ENCODE data around the gene PTCH1. TPM values are rescaled to one million over a fixed set of nuclear protein-coding genes. Genes with fewer than 3 reads are reported as not detected.

Gene PTCH1
- total RNA-seq, 1 donor from 2014 or later = 3.9 TPM

DNA sequence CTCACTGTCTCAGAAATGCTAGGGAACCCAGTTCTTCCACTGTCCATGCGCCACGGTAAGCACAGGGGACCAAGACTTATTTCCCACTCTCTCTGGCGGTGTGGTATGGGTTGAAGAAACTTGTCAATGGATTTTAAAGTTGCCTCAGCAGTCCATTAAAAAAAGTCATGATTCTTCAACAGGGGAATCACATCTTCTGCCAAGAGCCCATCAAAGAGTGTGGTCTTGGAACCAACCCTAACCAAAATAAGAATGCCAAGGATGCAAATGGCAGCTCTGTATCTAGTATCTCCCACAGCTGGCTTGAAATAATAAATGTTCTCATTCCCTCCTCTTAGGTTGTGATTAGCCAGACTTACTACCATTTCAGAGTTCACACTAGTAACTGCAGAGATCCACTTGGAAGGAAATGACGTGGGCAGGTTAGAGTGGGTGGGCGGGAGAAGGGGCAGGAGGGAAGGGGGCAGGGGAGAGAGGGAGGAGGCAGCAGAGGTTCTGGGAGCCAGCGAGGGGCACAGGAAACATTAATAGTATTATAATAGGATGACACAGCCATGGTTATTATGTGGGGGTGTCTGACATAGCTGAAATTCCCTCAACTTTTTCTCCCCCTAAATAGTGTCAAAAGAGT is 17.6 kb downstream of the PTCH1 start:
- DNase-seq (ENCODE audit: low read depth) = peak; percentile 16

DNA sequence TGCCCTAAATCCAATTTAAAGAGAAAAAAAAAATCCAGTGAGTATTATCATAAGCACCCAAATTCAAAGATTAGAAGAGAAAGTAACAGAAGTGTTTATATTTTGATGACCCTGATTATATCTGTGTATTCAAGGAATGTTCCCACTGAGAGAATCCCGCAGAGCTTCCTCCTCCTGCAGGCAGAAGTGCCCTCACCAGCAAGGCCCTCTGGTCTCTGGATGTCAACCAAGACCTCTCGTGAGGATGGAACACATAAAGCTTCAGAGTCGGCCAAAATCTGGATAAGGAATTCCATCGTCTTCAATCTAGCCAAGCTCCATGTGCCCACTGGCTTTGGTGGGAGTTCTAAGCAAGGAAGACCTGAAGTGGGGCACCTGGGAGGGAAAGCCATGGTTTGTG is 18.1 kb downstream of the PTCH1 start:
- DNase-seq (ENCODE audit: low read depth) = no peak

DNA sequence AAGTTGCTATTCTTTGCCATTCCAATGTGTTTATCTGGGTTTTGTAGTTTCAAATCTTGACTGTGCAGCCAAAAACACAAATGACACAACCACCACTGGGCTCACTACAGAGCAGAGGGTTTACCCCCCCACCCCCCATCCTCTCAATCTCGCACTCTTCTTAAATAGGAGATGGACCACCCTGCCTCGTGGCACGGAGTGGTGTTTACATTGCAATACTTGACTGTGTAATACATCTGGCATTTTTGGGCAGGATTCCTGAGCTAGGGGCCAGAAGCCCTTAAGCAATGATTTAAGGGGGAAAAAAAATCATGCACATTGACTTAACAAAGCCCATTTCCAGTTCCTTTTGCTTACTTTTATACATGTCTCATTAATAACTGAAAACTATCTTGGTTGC is 19.0 kb downstream of the PTCH1 start:
- no peak for DNase-seq (ENCODE audit: low read depth)

DNA sequence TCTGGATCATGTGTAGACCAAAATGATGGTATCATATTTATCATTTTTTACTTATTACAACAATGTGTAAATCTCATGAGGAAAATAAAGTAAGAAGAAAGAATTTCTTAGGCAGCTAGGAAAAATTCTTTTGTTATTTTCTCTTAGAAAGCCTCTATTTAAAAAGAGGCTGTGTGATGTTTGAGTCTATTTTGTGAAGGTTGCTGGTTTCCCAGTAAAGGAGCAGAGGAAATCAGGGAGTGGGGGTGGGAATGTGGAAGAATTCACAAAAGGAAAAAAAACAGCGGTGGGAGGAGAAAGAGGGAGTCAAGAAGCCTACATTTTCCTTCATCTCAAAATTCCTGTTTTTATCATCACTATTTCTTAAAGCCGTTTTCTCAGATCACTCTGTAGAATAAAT is 20.1 kb downstream of the PTCH1 start:
- DNase-seq (ENCODE audit: low read depth) = no peak

DNA sequence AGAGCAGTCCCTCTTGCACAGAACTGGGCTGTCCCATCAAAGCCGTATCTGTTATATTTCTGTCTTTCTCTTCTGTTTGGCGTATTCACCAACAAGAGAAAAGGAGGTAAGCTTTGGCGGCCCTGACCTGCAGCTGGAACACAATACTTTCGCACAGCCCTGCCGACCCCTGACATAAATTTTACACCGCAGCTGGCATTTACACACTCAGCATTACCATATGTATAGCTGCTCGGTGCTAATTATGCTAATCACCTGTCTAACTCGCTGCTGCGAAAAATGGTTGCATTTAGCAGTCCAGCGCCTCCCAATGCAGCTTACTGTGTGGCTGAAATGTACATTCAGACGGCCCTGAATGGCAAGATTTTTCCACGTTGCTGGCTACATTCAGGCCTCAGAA is 20.8 kb downstream of the PTCH1 start:
- DNase-seq (ENCODE audit: low read depth) = no peak

DNA sequence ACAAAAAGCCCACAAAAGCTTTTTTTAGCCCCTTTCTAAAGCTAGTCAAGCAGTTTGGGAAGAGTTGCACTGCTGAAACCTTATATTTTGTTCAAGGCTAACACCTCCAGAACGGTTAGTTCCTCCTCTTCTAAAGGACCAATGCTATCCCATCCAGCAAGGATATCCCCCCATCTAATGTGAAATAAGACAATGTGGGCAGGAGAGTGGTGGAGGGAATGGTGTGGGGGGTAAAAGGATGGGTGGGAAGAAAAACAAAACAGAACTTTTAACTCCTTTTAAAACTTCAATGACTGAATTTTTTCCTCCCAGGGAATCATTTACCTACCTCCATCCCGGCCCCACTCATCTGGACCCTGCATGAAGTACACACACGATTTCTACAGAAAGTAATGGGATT is 21.2 kb downstream of the PTCH1 start:
- DNase-seq (ENCODE audit: low read depth) = no peak

DNA sequence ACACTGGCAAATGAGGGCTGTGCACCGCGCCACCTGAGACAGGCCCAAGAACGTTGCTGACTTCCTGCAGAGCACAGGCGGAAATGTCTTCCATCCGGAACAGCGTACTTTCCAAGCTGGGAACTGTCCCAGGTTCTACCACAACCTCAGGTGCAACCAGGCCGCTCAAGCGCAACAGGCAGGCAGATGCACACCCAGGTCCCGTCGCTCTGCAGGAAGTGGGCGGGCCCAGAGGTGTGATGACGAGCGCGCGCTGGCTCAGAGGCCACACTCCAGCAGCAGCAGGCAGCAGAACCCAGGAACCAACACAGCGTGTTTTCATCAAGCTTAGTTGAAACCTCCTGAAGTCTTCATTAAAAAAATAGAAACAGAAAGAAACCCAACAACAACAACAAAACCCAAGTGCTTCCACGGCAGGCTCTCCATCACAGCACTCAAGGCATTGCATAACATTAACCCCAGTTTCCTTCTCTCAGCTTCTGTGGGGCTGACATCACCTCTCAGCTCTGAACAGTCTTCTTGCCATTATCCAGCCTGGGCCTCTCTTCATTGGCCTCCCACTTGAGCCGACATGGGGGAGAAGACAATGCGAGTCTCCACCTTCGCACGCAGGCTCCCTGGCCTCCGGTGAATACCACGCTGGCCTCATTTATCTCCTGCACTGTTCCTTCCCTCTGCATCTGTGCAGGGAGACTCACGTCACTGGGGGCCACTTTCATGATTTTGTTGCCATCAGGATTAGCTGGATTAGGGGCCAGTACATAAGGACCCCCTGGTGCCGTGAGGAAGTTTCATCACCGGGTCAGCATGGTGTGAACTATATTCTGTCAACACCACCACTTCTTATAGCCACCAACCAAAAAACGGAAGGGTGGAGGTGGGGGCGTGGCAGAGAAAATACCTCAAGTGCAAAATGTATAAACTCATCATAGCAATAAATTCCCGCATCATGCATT is 22.1 kb downstream of the PTCH1 start:
- DNase-seq (ENCODE audit: low read depth) = no peak

DNA sequence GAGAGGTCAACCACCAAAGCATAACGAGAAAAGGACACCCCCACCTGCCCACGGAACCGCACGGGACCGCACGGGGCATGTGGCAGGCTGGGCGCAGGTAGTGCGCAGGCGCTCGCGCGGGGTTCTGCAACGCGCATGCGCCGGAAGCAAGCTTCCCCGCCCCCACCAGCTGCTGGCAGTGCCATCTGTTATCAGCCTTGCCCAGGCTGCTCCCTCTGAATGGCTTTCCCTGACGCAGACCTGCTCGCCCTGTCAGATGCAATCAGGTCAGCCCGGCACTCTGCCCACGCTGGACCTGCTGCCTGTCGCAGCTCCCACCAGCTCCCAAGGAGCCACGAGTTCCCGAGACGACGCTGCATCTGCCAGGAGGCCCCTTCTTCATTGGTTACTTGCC is 22.8 kb downstream of the PTCH1 start:
- DNase-seq (ENCODE audit: low read depth) = no peak

DNA sequence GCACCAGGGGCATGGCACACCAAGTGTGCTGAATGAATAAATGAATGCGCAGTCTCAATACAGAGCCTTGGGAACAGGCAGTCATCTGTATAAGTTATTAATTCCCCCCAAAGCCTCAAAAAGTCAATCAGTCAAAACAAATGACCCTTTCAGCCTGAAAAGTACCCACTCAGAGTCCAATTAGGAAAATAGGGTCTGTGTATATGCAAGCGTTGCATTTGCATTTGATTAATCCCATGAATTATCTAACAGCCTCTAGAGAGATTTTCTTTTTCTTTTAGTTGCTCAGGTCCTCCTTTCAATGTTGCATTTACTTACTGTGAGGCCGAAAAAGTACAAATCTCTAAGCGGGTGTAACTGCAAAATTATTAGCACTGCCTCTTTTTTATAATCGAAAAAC is 23.4 kb downstream of the PTCH1 start:
- no peak for DNase-seq (ENCODE audit: low read depth)

DNA sequence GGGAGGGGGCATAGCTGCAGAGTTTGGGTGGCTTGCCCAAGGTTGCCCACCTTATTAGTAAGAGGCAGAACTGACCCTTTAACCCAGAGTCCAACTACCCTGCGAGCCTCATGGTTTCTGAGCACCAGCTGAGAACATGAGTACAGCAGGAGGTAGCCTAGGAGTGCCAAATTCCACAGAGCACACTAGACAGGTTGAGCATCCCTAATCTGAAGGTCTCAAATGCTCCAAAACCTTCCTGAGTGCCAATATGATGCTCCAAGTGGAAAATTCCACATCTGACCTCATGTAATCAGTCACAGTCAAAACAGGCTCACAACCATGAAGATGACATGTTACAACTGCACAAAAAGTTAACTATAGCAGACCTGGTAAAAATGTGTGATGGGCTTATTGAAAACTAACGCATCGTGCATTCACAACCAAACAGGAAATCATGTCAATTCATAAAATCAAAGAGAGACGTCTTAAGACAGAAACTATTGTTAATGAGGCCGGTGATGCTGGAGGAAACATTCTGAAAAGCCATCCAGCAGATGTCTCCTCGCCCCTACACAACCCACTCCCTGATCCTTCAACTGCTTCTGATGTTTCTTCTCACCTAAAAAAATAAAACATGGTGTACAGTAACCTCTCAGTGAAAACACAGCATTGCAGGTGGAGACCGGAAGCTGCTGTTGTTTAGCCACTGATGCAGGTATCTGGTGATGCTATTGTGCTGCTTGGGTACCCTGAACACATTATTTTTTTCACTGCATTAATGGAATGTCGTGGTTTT is 25.0 kb downstream of the PTCH1 start:
- no peak for DNase-seq (ENCODE audit: low read depth)

DNA sequence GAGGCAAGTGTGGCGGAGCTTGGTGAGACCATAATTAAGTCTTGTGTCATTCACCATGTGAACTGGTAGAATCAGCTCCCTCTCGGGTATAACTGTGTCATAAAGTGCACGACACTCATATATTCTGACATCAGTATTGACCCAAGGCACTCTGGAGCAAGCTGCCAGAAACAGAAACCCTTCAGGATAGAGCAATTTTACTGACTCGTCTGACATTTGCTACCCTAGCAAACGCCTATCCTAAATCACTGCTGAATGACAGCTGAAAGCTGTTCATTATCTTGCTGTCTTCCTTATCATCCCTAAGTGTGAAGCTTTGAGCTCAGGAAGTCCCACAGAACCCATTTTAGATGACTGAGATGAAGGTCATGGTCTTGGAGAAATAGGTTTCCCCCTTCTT is 27.8 kb downstream of the PTCH1 start:
- DNase-seq (ENCODE audit: low read depth) = no peak

DNA sequence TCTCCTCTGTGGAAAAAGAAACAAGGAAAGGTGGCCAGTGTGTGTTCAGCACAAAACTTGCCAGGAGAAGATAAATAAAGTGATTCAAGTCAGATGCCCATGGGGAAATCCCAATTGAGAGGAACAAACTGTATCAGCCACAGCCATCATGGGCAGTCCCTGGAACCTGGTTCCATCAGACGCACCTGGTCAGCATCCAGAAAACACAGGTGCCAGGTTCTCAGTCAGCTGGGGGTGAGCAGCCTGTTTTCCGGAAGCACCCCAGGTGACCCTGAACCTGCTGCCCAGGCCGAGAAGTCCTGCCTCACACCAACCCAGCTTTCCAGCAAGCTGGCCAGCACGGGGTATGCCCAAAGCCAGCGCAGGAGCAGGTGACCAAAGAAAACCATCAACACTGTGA is 30.5 kb downstream of the PTCH1 start:
- DNase-seq (ENCODE audit: low read depth) = no peak

DNA sequence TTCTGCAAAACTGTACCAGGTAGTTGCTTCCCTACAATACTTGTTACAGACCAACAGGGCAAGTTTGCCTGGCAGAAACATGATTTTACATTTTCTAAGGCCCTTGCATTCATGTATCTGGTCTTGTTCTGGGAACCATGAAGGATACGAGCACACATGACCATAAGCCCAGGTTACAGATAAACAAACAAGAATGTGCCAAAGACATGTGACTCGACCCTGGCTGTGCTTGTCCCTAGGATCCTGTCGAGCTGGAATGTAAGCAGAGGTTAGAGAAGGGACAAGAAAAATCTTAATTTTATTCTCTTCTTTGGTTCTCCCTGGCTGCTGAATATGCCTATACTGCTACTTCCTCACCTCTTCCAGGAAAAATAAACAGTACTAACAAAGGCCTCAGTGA is 32.5 kb downstream of the PTCH1 start:
- DNase-seq (ENCODE audit: low read depth) = no peak

DNA sequence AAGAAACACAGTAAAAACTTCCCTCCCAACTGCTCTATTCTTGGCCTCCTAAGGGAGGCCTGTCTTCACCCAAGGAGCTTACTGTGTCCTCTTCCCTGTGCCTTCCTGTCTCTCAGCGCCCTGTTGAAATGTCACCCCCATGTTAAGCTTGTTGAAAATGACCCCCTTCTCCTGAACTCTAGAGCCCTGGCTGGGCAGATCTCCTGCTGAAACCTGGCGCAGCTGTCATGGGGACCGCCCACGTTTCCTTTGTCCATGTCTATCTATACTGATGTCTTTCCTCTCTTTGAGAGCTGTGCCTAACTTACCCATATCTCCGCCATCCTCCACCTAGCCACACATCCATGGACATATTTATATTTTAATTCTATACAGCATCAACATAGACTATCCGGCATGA is 33.3 kb downstream of the PTCH1 start:
- DNase-seq (ENCODE audit: low read depth) = no peak

DNA sequence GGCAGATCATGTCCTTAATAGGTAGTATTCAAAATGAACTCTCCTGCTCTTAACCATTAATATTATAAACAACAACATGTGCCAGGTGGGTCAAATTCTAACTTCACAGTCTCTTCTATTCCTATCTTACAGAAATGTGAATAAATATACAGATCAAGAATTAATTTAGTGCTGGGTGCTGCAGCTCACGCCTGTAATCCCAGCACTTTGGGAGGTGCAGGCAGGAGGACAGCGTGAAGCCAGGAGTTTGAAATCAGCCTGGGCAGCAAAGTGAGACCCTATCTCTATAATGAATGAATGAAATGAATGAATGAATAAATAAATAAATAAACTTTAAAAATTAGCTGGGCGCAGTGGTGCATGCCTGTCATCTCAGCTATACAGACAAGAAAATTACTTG is 34.1 kb downstream of the PTCH1 start:
- no peak for DNase-seq (ENCODE audit: low read depth)

DNA sequence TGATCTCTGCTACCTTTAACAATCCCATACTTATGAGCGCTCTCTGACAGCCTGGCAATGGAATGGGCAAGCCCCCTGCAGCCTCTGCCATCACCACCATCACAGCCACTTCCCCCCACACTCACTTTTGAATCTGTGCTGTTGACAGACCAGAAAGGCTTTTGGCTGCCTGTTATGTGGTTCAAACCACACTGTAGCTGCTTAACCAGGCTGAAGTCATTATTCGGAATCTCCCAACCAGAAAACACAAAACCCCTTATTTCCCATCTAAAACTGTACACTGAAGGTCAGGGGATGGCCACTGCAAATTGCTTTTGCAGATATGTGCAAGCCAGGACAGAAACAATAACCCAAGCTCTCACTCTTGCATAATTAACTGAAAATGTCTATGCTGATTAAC is 35.8 kb downstream of the PTCH1 start:
- peak; percentile 42 for DNase-seq (ENCODE audit: low read depth)

DNA sequence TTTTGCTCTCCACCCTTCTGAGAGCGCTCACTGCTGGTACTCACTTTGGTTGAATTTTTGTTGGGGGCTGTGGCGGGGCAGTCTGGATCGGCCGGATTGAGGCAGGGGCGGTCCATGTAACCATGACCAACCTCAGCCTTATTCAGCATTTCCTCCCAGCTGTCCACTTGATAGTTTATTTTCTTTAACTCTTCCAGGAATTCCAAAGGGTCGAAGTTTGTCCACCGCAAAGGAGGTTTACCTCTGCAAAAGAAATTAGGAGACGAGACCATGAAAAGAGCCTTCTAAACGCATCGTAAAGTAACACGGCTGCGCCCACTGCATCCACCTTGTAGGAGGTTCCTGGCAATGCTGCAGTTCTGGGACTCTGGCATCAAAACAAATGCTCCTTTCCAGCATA is 36.4 kb downstream of the PTCH1 start:
- DNase-seq (ENCODE audit: low read depth) = no peak

DNA sequence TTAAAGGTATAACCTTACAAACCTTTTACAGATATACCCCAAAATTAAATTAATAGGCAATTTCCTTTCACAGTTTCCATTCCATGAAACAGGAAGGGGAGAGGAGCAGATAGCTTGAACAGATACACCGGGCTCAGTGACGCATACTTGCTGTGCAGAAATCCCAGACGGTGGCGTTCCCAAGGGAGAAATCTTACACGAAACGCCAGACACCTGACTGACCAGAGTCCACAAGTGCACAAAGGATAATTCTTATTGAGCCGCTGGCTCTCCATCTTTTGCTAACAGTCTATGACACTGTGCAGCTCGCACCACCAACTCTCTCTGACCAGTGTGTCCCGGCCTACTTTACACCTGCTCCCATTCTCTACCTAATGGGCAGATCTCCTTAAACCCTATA is 37.4 kb downstream of the PTCH1 start:
- no peak for DNase-seq (ENCODE audit: low read depth)

DNA sequence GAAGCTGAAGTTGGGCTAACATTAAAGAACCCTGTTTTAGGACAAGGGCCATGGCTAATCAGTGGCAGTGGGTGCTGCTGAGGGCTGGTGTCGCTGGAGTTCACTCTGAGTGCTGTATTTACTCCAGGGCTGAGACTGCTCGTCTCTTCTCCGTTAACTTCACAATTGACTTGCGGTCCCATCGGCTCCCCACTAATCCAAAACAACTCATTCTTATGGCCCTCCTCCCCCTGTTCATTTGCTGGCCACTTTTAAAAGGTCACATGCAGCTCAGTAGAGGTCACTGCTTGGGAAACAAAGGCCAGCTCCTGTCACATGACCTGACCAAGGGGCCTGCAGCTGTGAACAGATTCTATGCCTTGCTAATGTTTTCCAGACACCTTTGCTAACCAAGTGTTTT is 38.4 kb downstream of the PTCH1 start:
- DNase-seq (ENCODE audit: low read depth) = no peak

DNA sequence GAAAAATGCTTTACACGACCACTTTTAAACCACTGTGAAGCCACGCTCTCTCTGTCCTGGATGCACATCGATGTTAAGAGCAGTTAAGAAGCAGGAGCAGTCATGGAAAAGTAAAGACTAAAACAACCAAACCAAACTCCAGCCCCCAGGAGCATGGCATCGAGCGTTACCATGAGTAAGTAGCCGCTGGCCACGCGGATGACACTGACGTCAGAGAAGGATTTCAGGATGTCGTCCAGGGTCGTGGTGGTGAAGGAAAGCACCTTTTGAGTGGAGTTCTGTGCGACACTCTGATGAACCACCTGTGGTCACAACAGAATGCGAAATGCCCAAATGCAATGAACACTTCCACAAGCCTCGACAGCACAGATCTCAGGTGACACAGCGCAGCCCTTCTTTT is 38.9 kb downstream of the PTCH1 start:
- DNase-seq (ENCODE audit: low read depth) = no peak

DNA sequence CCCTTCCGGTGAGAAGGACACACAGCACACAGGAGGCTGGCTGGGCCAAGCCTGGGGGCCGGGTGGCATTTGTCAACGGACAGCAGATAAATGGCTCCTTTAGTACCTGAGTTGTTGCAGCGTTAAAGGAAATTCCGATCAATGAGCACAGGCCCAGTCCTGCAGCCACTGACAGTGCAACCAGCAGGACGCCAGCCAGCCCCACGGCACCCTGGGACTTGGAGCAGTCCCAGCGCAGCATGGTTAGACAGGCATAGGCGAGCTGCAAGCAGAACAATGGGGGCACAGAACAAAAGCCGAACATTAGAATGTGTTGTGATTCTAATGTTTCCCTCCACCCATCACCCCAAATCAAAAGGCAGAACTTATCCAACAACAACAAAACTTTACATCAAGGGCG is 39.3 kb downstream of the PTCH1 start:
- no peak for DNase-seq (ENCODE audit: low read depth)

DNA sequence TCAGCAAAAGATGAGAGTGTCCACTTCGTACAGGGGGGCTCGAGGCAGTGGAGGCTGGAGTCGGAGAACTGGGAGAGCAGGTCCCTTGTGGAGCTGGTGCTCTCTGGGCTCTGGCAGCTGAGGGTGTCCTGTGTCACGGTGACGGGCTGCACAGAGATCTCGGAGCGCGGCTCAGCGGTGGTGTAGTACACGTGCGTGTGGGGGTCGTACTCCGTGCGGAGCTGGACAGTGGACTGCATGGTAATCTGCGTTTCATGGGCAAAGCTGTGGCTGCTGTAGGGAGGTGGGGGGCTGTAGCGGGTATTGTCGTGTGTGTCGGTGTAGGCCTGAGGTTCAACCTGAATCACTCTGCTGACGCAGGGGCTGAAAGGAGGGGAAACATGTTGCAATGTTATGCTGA is 48.0 kb downstream of the PTCH1 start:
- no peak for DNase-seq (ENCODE audit: low read depth)
